Putamen (tissue), 1 donor: Measurements from ENCODE around the gene CCDC150.
A peak's percentile ranks its signal among the peaks of the same experiment; 100 is the strongest.
"Not testable (repeated sequence)": the region's sequence is repeated elsewhere in the genome, so short reads cannot be mapped to it uniquely, and the experiment has no call there.

Experiments
- DNase-seq: peaks from one replicate; pipeline ENCODE4 v3.0.0-alpha.2; 2016; ENCODE audit warnings: low spot score

Gene CCDC150

DNA sequence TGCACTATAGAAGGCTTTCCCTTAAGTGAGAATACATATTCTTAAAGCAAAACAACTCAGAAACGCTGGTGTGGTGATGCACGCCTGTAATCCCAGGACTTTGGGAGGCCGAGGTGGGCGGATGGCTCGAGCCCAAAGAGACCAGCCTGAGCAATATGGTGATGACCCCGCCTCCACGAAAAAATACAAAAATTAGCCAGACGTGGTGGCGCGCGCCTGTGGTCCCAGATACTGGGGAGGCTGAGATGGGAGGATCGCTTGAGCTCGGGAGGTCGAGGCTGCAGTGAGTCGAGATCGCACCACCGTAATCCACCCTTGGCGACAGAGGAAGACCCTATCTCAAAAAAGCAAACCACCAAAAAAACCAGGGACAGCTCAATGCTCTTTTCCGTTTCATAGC lies 750 bp upstream of the CCDC150 start:
- DNase-seq = no peak

DNA sequence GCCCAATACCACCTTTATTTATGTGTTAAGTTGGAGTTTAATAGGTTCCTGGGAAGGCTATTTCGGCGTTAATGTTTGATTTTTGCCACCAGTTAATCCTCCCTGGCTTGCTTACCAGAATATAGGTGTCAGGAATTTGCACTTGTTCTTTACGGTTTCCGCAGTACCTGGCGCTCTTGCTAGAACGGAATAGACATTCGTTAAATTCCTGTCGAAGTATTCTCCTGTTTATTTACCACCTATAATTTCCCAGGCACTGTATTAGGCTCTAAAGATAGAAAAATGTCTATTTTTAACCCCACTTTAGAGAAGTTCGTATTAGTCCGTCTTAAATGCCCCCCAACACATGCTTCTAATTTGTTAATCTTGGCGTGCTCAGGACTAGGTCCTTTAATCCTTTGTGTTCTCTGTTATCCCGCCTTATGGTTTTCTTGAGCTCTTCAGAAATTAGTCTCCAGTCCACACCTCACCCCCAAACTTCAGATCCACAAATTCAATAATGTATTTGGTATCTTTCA lies 575 bp downstream of the CCDC150 start:
- DNase-seq = no peak

DNA sequence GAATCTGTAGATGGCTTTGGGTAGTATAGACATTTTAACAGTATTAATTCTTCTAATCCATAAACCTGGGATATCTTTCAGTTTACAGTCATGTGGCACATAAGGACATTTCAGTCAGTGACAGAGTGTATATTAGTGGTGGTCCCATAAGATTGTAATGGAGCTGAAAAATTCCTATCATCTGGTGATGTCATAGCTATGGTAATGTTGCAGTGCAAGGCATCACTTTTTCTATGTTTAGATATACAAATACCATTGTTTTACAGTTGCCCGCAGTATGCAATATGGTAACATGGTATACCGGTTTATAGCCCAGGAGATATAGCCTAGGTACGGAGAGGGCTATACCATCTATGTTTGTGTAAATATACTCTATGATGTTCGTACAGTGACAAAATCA lies 9.7 kb downstream of the CCDC150 start:
- DNase-seq = no peak

DNA sequence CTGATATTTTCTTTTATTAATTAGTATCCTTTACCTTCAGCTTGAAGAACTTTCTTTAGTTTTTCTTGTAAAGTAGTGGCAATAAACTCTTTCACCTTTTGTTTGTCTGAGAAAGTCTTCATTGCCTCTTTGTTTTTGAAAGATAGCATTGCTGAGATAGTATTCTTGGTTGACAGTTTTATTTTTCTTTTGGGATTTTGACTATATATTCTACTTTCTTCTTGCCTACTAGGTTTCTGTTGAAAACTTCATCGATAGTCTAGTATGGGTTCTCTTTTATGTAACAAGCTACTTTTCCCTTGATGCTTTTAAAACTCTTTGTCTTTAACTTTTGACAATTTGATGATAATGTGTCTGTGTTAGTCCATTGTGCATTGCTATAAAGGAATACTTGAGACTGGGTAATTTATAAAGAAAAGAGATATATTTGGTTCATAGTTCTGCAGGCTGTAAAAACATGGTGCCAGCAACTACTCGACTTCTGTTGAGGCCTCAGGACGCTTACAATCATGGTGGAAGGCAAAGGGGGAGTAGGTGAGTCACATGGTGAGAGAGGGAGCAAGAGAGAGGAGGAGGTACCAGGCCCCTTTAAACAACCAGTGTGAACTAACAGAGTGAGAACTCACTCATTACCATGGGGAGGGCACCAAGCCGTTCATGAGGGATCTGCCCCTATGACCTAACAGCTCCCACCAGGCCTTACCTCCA lies 12.0 kb downstream of the CCDC150 start:
- no peak for DNase-seq

DNA sequence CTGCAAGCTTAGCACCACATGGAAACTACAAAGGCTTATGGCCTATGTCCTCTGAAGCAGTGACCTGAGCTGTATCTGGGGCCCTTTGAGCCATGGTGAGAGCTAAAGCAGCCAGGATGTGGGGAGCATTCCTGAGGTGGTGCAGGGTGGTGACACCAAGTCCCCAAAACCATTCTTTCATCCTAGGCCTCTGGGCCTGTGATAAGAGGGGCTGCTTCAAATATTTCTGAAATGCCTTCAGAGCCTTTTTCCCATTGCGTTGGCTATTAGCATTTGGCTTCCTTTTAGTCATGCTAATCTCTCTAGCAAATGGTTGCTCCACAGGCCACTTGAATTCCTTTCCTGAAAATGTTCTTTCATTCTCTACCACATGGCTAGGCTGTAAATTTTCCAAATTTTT lies 13.4 kb downstream of the CCDC150 start:
- DNase-seq = no peak

DNA sequence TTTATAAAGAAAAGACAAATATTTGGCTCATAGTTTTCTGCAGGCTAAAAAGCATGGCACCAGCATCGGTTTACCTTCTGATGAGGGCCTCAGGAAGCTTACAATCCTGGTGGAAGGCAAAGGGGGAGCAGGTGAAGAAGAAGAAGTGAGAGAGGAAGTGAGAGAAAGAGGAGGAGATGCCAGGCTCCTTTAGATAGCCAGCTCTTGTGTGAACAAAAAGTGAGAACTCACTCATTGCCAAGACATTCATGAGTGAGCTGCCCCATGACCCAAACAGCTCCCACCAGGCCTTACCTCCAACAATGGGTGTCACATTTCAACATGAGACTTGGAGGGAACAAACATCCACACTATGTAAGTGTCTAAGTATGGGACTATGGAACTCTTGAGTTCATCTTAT lies 14.3 kb downstream of the CCDC150 start:
- no peak for DNase-seq

DNA sequence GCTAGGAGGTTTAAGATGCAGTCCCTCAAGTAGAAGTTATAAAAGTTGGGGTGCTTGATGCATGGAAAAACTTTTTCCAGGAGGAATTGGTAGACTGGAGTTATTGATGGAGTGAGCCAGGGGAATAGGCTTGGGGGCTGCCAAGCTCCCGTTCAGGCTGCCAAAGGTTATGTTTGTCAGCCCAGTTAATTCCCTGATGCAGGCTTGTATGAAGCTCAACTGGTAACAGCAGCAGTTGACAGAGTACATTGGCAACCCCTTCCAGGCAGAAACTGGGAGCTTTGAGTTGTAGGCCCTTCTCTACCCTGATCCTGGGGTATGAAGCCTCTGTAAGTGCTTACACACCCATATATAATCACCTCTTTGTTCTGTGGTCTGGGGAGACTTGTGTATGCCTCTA lies 16.2 kb downstream of the CCDC150 start:
- no peak for DNase-seq

DNA sequence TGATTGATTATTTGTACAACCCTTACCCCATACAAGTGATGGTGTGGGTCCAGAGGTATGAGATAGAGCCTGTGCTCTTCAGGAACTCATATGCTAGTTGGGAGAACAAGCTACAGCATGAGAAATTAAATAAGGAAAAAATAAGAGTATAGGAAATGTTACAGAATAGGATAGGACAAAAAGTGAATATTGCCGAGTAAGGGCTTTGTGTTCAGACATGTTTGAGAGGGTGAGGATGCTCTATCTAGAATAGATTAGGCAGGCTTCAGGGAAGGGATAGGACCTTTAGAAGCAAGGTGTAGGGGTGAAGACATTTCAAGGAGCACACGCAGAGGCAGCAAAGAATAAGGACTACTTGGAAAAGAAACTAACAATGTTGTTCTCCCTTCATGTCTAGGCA lies 17.8 kb downstream of the CCDC150 start:
- DNase-seq = no peak

DNA sequence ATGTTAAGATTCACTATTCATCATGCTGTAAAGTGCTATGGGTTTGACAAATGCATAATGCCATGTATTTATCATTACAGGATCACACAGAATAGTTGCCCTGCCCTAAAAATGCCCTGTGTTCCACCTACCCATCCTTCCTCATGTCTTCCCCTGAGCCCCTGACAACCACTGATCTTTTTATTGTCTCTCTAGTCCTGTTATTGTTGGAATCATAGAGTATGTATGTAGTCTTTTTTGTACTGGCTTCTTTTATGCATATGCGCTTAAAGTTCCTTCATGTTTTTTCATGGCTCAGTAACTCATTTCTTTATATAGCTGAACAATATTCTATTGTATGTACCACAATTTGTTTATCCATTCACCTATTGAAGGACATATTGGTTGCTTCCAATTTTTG lies 20.3 kb downstream of the CCDC150 start:
- DNase-seq = no peak

DNA sequence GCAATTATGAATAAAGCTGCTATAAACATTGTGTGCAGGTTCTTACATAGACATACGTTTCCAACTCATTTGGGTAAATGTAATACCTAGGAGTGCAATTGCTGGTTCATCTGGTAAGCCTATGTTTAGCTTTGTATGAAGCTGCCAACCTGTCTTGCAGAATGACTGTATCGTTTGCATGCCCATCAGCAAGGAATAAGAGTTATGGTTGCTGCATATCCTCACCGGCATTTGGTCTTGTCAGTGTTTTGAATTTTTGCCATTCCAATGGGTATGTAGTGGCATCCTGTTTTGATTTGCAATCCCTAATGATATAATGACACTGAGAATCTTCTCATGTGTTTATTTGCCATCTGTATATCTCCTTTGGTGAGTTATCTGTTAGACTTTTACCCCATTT lies 20.7 kb downstream of the CCDC150 start:
- no peak for DNase-seq

DNA sequence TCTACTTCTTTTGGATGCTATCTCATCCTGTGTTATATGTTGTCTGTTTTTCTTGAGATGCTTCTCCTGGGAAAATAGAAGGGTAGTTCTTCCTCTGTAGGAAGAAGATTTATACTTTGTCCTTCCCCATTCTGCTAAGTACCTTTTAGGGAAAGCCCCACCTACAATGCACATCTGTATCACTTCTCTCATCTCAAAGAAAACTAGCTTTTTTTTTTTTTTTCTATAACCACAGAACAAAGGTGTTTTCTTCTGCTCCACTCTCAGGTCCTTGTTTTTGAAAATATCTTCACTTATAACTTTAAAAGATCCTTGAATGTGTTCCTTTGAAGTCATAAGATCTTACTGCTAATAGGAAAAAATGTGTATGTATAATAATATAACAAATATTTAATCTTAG lies 30.8 kb downstream of the CCDC150 start:
- no peak for DNase-seq

DNA sequence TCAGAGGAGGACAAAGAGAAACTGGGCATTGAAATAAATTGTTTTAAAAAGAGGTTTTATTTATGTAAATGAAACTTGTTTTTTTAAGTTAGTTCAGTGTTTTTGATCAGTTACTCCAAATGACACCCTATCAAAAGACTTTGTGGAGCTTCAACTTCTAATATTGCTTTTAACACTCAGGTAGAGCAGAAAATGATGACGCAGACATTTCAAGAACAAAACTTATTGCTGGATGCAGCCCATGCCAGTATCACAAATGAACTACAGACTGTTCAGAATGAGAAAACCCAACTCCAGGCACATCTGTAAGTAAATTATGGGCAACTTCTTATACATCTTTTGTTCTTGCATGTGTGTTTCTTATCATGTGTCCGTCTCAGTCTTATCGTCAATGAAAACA lies 36.4 kb downstream of the CCDC150 start:
- no peak for DNase-seq

DNA sequence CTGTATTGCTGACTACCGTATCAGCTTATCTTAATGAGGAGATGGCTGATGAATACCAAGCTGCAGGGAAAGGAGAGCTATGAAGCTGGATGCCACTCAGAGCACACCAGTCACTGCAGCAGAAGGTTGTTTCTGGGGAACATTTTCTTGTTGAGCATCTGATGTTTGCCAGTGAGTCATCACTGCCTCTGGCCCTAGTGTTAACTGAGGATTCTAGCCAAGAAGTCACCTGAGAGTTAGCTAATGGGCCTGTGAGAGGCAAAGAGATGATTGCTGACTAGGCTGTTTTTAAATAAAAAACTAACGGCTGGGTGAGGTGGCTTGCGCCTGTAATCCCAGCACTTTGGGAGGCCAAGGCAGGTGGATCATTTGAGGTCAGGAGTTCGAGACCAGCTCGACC lies 37.9 kb downstream of the CCDC150 start:
- peak; percentile 7 for DNase-seq

DNA sequence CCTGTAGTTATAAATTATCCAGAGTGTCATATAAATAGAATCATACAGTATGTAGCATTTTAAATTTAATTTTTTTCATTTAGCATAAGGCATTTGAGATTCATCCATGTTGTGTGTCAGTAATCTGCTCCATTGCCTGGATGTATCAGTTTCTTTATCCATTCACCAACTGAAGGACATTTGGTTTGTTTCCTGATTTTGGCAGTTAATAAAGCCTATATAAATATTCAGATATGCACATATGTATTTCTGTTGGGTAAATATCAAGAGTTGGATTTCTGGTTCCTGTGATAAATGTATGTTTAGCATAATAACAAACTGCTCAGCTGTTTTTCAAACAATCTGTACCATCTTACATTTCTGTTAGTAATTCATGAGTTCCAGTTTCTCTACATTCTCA lies 39.9 kb downstream of the CCDC150 start:
- no peak for DNase-seq

DNA sequence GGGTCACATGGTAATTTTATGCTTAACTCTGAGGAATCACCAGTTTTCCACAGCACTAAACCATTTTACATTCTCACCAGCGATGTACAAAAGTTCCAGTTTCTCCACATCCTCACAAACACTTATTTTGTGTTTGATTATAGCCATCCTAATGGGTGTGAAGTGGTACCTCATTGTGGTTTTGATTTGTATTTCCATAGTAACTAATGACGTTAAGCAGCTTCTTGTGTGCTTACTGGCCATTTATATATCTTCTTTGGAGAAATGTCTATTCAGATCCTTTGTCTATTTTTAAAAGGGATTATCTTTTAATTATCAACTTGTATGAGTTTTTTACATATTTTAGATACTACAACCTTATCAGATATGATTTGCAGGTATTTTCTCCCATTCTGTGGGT lies 42.0 kb downstream of the CCDC150 start:
- DNase-seq = no peak

DNA sequence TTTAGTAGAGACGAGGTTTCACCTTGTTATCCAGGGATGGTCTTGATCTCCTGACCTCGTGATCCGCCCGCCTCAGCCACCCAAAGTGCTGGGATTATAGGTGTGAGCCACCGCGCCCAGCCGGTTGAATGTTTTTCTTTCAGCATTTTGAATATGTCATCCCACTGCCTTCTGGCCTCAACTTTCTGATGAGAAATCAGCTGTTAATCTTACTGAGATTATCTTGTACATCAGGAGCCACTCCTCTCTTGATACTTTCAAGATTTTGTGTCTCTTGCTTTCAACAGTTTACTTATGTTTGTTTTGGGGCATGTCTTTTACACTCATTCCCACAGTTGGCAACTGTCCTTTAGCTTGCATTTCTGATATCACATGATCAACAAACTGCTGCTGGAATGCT lies 46.3 kb downstream of the CCDC150 start:
- no peak for DNase-seq

DNA sequence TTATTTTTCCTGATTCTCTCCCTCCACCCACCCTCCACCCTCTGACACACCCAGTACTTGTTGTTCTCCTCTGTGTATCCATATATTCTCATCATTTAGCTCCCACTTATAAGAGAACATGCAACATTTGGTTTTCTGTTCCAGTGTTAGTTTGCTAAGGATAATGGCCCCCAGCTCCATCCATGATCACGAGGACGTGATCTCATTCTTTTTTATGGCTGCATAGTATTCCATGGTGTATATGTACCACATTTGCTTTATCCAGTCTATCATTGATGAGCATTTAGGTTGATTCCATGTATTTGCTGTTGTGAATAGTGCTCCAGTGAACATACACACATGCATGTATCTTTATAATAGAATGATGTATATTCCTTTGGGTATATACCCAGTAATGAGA lies 47.2 kb downstream of the CCDC150 start:
- DNase-seq = not testable (repeated sequence)

DNA sequence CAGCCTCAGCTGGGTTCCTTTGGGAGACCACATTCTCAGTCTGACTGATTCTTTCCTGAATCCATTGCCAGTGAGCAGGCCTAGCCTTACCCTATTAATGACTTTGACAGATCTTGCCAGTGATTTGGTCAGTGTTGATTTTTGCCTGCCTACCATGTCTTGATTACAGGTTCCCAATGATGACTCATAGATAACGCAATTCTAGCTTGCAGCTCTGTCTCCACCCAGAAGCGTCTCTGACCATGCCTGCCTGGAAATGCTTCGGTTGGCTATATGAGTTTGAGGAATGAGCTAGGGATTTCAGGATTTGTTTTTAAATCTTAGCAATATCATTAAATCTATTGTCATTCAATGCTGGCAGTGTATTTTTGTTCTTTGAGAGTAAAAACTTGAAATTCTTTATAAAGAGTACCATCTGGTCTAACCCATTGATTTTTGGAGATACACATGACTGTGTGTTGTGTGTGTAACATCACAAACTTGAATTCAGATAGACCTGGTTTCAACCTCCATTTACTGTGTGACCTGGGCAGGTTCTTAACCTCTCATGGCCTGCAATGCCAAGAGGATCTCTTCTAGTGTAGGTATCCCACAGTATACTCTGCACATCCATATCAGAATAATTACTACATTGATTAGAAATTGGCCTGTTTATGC lies 57.0 kb downstream of the CCDC150 start:
- DNase-seq = no peak

DNA sequence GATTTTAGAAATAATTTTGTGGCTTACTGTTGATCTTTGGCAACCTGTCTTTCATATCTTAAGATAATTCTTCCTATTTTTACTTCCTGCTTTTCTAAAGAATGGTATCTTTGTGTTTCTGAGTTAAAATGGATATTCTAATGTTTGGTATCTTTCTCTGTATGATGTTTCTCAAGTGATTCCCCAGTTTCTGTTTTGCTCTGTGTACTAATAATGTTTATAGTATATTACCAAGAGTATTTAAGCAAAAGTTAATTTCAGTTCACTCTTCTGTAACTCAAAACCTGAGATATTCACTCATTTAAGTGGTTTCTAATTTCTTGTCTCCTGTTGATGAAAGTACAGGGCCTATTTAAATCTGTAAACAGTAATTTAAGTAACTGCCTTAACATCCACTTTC lies 58.3 kb downstream of the CCDC150 start:
- DNase-seq = no peak

DNA sequence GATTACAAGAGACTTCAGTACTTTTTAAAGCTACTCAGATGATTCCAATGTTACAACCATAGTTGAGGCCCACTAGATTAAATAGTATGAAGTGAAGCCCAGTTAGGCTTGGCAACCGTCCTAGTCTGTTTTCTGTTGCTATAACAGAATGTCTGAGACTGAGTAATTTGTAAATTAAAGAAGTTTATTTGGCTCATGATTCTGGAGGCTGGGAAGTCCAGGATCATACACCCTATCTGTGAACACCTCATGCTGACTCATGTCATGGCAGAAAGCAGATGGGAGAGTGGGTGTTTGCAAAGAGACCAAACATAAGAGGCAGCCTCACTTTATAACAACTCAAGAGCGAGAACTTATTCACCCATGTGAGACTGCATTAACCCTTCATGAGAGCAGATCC lies 63.1 kb downstream of the CCDC150 start:
- no peak for DNase-seq

DNA sequence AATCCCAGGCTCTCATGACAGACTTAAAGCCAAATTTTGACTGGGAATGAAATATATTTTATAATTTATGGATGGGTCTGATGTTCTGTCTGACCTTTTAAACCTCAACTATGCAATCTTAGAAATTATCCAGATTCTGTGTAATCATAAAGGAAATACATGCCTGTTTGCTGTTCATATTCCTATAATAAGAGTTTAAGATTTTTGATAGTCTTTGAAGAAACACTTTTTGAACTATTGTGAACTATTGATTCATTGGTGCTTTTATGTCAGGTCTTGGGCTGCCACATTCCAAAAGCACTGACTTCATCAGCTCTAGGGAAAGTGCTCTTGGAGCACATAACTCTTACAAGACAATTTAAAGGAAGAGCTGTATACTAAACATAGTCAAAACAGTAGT lies 64.2 kb downstream of the CCDC150 start:
- no peak for DNase-seq

DNA sequence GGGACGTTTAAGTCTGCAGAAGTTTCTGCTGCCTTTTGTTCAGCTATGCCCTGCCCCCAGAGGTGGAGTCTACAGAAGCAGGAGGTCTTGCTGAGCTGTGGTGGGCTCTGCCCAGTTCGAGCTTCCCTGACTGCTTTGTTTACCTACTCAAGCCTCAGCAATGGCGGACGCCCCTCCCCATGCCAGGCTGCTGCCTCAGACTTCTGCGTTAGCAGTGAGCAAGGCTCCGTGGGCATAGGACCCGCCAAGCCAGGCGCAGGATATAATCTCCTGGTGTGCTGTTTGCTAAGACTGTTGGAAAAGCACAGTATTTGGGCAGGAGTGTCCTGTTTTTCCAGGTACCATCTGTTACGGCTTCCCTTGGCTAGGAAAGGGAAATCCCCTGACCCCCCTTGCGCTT lies 70.5 kb downstream of the CCDC150 start:
- not testable (repeated sequence) for DNase-seq

DNA sequence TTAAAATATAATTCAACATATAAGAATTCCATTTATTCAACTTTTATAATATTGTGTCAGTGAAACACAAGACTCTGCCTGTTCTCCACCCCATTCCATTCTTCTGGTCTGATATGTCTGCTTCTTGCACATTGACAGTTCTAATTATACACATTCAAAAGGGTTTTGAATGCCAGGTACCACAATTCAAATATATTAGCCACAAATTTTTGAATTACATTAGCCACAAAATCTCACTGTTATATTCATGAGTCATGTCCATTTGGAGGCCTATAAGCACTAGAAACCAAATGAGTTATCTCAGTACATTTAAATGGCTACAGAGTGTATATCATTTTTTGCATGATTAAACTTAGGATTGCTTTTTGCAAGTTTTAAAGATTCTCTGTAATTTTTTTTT lies 72.1 kb downstream of the CCDC150 start:
- DNase-seq = no peak

DNA sequence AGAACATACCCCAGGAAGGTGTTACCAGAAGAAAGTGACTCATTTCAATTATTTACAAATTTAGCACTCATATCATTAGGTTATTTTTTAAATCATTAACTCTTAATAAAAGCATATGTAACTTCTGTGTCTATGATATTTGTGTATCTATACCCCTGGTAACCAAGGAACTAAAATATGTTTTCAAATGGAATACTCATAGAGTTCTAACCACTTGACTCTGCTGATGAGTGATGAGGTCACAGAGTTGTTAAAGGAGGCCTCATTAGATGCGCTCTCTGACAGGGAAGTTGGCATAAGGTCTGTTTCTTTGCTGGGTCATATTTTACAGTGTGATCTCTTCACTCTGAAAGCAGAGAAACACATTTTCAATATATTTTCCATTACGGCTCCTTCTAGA lies 73.4 kb downstream of the CCDC150 start:
- DNase-seq = no peak
